ENCODE data around the gene SLIT3.

GRCh38 chr5:168701641-168702040 lies 599.3 kb downstream of the SLIT3 start:
- no peak for TF ChIP-seq CTCF (IDR thresholded peaks at IDR 0.05; ENCODE audit: low read depth, low read length)
- no peak for TF ChIP-seq EZH2phosphoT487 (IDR thresholded peaks at IDR 0.05; ENCODE audit: low read depth)
